HepG2 (cell line): ENCODE measurements around the gene BTAF1. TPM values are rescaled to one million over a fixed set of nuclear protein-coding genes. Genes with fewer than 3 reads are reported as not detected.
A peak's percentile ranks its signal among the peaks of the same experiment; 100 is the strongest.

ENCODE experiments used
- FOXP1 ChIP-seq, 2 experiments: fragments of 450-650 bp in 1 of 2; IDR thresholded peaks; 2 replicates each; pipeline ENCODE4 v1.6.1; 2017 to 2018; ENCODE audit warnings: antibody characterized with exemption in 1 of 2
- HNF4A ChIP-seq: sonication (generic); formaldehyde crosslinking; IDR thresholded peaks from 2 replicates; pipeline ENCODE4 v1.4.0; 2020; ENCODE audit warnings: missing genetic modification reagents
- KDM3A ChIP-seq: IDR thresholded peaks from 2 replicates; pipeline ENCODE4 v1.6.1; 2018; ENCODE audit warnings: low read depth, missing compliant biosample characterization
- KLF11 ChIP-seq: IDR thresholded peaks from 2 replicates; pipeline ENCODE4 v1.6.1; 2016; ENCODE audit warnings: missing compliant biosample characterization
- MLLT10 ChIP-seq: sonication (generic); formaldehyde crosslinking; IDR thresholded peaks from 2 replicates; pipeline ENCODE4 v1.4.0; 2020; ENCODE audit warnings: missing genetic modification reagents
- MTA3 ChIP-seq: sonication (generic); formaldehyde crosslinking; IDR thresholded peaks from 2 replicates; pipeline ENCODE4 v1.4.0; 2020; ENCODE audit warnings: missing genetic modification reagents
- NFYC ChIP-seq: IDR thresholded peaks from 2 replicates; pipeline ENCODE4 v1.6.1; 2016; ENCODE audit warnings: missing genetic modification reagents, missing compliant biosample characterization
- POLR2AphosphoS2 ChIP-seq: IDR thresholded peaks from 2 replicates; pipeline ENCODE4 v1.6.1; 2011; ENCODE audit warnings: low read depth, low read length, improper control_type of control experiment
- SRF ChIP-seq: IDR thresholded peaks from 2 replicates; pipeline ENCODE4 v1.6.1; 2011; ENCODE audit warnings: mild to moderate bottlenecking, low read depth, low read length, moderate library complexity
- TBX2 ChIP-seq: sonication (generic); formaldehyde crosslinking; IDR thresholded peaks from 2 replicates; pipeline ENCODE4 v1.5.0; 2020; ENCODE audit warnings: missing genetic modification reagents, mild to moderate bottlenecking, borderline replicate concordance
- ZFP37 ChIP-seq: sonication (generic); formaldehyde crosslinking; IDR thresholded peaks from 2 replicates; pipeline ENCODE4 v1.4.0; 2020; ENCODE audit warnings: missing genetic modification reagents, borderline replicate concordance
- ZFP41 ChIP-seq: sonication (generic); formaldehyde crosslinking; IDR thresholded peaks from 2 replicates; pipeline ENCODE4 v1.4.0; 2020; ENCODE audit warnings: mild to moderate bottlenecking, missing genetic modification reagents, borderline replicate concordance
- ZNF260 ChIP-seq: sonication (generic); formaldehyde crosslinking; IDR thresholded peaks from 2 replicates; pipeline ENCODE4 v1.4.0; 2020; ENCODE audit warnings: missing genetic modification reagents, low read depth, mild to moderate bottlenecking, borderline replicate concordance
- ZNF652 ChIP-seq: IDR thresholded peaks from 2 replicates; pipeline ENCODE4 v1.6.1; 2016; ENCODE audit warnings: low read depth, borderline replicate concordance
- polyA plus RNA-seq, 8 experiments: library from polyadenylated mRNA; depleted of rRNA in 3 of 8; stranded (reverse) in 7 of 8; unstranded in 1 of 8; fragments of >200 nt; fragmentation: Illumina TruSeq in 4 of 8; extraction: Trizol in 4 of 8; gene quantifications; 2 replicates each; pipeline versions ENCODE4 v1.2.1 to v1.2.3, GENCODE V29; 2011 to 2016; ENCODE audit warnings: low read depth in 4 of 8, missing spikeins in 1 of 8, mixed read lengths in 1 of 8; ENCODE audit not compliant: insufficient read depth in 1 of 8
- total RNA-seq, 5 experiments: library from RNA; depleted of rRNA; stranded (reverse); fragments of >200 nt; fragmentation: Illumina TruSeq; extraction: Trizol; gene quantifications; 2 replicates each; pipeline ENCODE4 v1.2.3, GENCODE V29; 2016; ENCODE audit warnings: low read depth in 1 of 5
- TF ChIP-seq, protein P1 (sequence below): sonication (generic); formaldehyde crosslinking; IDR thresholded peaks from 2 replicates; pipeline ENCODE4 v1.4.0; 2020; ENCODE audit warnings: missing genetic modification reagents
- TF ChIP-seq, protein P2 (sequence below): sonication (generic); formaldehyde crosslinking; conservative IDR thresholded peaks from 2 replicates; pipeline ENCODE4 v1.4.0; 2020; ENCODE audit warnings: missing genetic modification reagents
- TF ChIP-seq, protein P3 (sequence below): IDR thresholded peaks from 2 replicates; pipeline ENCODE4 v1.6.1; 2018; ENCODE audit warnings: missing genetic modification reagents, mild to moderate bottlenecking, missing compliant biosample characterization
- TF ChIP-seq, protein P4 (sequence below): sonication (generic); formaldehyde crosslinking; IDR thresholded peaks from 2 replicates; pipeline ENCODE4 v1.4.0; 2020; ENCODE audit warnings: mild to moderate bottlenecking, low read depth, missing genetic modification reagents
- TF ChIP-seq, protein P5 (sequence below): sonication (generic); formaldehyde crosslinking; IDR thresholded peaks from 2 replicates; pipeline ENCODE4 v1.4.0; 2020; ENCODE audit warnings: missing genetic modification reagents
- TF ChIP-seq, protein P6 (sequence below): sonication (generic); formaldehyde crosslinking; IDR thresholded peaks from 2 replicates; pipeline ENCODE4 v1.5.0; 2020; ENCODE audit warnings: mild to moderate bottlenecking, missing genetic modification reagents

BTAF1 gene
- total and polyA plus RNA-seq, 2 of the 13 experiments (the other 11 are each of a cell fraction or from before 2014, with no cell fraction given), result 38.6 to 54.1 TPM

DNA sequence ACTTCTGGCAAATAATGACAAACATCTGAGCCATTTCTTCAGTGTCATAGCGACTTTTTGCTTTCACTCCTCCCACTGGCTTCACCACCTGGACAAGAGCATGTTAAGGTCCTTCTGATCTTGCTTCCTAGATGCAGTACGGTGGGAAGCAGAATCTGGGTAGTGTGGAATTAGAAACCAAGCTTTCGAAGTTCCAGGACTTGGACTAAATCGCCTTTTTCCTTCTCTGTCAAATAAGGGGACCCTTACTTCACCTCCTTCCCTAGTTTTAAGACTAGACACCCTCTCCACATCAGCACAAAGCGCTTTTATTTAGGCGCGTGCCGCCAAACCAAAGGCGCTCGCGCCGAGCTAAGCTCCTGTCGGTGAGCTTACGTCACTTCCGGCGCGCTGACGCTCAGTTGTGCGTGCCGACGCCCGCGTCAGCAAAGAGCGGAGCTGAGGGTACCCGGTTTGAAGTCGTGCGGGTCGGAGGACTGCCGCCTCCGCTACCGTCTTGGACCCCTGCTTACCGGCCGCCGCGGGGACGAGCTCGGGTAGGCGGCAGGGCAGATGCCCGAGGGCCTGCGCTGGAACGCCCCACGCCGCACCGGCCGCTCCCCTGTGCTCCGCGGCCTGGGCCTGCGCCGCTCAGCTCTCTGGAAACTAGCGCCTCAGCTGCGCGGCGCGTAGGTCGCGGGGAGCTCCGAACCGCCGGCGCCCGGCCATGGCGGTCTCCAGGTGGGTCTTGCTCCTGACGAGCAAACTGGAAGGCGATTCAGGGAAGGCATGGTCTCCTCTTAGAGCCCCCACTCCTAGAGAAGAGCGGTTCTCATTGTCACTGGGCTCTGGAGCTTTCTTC lies at the start of gene BTAF1 (continued):
- TF ChIP-seq, protein P1, sequence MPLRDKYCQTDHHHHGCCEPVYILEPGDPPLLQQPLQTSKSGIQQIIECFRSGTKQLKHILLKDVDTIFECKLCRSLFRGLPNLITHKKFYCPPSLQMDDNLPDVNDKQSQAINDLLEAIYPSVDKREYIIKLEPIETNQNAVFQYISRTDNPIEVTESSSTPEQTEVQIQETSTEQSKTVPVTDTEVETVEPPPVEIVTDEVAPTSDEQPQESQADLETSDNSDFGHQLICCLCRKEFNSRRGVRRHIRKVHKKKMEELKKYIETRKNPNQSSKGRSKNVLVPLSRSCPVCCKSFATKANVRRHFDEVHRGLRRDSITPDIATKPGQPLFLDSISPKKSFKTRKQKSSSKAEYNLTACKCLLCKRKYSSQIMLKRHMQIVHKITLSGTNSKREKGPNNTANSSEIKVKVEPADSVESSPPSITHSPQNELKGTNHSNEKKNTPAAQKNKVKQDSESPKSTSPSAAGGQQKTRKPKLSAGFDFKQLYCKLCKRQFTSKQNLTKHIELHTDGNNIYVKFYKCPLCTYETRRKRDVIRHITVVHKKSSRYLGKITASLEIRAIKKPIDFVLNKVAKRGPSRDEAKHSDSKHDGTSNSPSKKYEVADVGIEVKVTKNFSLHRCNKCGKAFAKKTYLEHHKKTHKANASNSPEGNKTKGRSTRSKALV (CRISPR knock-in tag), result peak; percentile 53; the same call in 1 of the 2 replicates
- TF ChIP-seq HNF4A (no peak; the same call in 1 of the 2 replicates), NFYC (no peak), MTA3 (CRISPR knock-in tag) (no peak), ZFP37 (CRISPR knock-in tag) (no peak), ZNF652 (CRISPR knock-in tag) (no peak), FOXP1 (IDR thresholded peaks at IDR 0.05) (no peak), FOXP1 (CRISPR knock-in tag; IDR thresholded peaks at IDR 0.05) (no peak), KDM3A (CRISPR knock-in tag) (peak; percentile 86; the same call in 1 of the 2 replicates), ZFP41 (CRISPR knock-in tag) (peak; percentile 74; the same call in 1 of the 2 replicates), POLR2AphosphoS2 (no peak), SRF (no peak), TBX2 (CRISPR knock-in tag) (peak; percentile 80), KLF11 (no peak), ZNF260 (no peak), MLLT10 (CRISPR knock-in tag) (no peak)
- TF ChIP-seq, protein P2, sequence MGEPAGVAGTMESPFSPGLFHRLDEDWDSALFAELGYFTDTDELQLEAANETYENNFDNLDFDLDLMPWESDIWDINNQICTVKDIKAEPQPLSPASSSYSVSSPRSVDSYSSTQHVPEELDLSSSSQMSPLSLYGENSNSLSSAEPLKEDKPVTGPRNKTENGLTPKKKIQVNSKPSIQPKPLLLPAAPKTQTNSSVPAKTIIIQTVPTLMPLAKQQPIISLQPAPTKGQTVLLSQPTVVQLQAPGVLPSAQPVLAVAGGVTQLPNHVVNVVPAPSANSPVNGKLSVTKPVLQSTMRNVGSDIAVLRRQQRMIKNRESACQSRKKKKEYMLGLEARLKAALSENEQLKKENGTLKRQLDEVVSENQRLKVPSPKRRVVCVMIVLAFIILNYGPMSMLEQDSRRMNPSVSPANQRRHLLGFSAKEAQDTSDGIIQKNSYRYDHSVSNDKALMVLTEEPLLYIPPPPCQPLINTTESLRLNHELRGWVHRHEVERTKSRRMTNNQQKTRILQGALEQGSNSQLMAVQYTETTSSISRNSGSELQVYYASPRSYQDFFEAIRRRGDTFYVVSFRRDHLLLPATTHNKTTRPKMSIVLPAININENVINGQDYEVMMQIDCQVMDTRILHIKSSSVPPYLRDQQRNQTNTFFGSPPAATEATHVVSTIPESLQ (CRISPR knock-in tag), result no peak
- TF ChIP-seq, protein P3, sequence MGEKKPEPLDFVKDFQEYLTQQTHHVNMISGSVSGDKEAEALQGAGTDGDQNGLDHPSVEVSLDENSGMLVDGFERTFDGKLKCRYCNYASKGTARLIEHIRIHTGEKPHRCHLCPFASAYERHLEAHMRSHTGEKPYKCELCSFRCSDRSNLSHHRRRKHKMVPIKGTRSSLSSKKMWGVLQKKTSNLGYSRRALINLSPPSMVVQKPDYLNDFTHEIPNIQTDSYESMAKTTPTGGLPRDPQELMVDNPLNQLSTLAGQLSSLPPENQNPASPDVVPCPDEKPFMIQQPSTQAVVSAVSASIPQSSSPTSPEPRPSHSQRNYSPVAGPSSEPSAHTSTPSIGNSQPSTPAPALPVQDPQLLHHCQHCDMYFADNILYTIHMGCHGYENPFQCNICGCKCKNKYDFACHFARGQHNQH (CRISPR knock-in tag), result peak; percentile 89
- TF ChIP-seq, protein P4, sequence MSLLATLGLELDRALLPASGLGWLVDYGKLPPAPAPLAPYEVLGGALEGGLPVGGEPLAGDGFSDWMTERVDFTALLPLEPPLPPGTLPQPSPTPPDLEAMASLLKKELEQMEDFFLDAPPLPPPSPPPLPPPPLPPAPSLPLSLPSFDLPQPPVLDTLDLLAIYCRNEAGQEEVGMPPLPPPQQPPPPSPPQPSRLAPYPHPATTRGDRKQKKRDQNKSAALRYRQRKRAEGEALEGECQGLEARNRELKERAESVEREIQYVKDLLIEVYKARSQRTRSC (CRISPR knock-in tag), result peak; percentile 75; the same call in 1 of the 2 replicates
- TF ChIP-seq, protein P5, sequence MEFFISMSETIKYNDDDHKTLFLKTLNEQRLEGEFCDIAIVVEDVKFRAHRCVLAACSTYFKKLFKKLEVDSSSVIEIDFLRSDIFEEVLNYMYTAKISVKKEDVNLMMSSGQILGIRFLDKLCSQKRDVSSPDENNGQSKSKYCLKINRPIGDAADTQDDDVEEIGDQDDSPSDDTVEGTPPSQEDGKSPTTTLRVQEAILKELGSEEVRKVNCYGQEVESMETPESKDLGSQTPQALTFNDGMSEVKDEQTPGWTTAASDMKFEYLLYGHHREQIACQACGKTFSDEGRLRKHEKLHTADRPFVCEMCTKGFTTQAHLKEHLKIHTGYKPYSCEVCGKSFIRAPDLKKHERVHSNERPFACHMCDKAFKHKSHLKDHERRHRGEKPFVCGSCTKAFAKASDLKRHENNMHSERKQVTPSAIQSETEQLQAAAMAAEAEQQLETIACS (CRISPR knock-in tag), result 0 out of 2 replicates have a peak, but pooled peaks have one; percentile 52
- TF ChIP-seq, protein P6, sequence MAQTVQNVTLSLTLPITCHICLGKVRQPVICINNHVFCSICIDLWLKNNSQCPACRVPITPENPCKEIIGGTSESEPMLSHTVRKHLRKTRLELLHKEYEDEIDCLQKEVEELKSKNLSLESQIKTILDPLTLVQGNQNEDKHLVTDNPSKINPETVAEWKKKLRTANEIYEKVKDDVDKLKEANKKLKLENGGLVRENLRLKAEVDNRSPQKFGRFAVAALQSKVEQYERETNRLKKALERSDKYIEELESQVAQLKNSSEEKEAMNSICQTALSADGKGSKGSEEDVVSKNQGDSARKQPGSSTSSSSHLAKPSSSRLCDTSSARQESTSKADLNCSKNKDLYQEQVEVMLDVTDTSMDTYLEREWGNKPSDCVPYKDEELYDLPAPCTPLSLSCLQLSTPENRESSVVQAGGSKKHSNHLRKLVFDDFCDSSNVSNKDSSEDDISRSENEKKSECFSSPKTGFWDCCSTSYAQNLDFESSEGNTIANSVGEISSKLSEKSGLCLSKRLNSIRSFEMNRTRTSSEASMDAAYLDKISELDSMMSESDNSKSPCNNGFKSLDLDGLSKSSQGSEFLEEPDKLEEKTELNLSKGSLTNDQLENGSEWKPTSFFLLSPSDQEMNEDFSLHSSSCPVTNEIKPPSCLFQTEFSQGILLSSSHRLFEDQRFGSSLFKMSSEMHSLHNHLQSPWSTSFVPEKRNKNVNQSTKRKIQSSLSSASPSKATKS (CRISPR knock-in tag), result no peak
